GM12892 (cell line): ENCODE data around the gene CDC42BPB.
"Not testable (repeated sequence)": the region's sequence is repeated elsewhere in the genome, so short reads cannot be mapped to it uniquely, and the experiment has no call there.

Source experiments
- DNase-seq: peaks from one replicate; pipeline ENCODE4 v3.0.0; 2011; ENCODE audit not compliant: insufficient read length
- FAIRE-seq: peaks from 2 replicates; lab custom pipeline; 2011; peaks lifted over from hg19 to GRCh38; lab: Jason Lieb, UNC
- POLR2A ChIP-seq: IDR thresholded peaks from 2 replicates; pipeline ENCODE4 v1.6.1; 2011; ENCODE audit warnings: low read depth, low read length, control low read depth
- POLR2AphosphoS5 ChIP-seq: IDR thresholded peaks from 2 replicates; pipeline ENCODE4 v1.6.1; 2011; ENCODE audit warnings: low read depth, low read length, control low read depth
- TAF1 ChIP-seq: IDR thresholded peaks from 2 replicates; pipeline ENCODE4 v1.6.1; 2011; ENCODE audit warnings: low read depth, mild to moderate bottlenecking, control low read depth, low read length, borderline replicate concordance

The CDC42BPB gene

DNA sequence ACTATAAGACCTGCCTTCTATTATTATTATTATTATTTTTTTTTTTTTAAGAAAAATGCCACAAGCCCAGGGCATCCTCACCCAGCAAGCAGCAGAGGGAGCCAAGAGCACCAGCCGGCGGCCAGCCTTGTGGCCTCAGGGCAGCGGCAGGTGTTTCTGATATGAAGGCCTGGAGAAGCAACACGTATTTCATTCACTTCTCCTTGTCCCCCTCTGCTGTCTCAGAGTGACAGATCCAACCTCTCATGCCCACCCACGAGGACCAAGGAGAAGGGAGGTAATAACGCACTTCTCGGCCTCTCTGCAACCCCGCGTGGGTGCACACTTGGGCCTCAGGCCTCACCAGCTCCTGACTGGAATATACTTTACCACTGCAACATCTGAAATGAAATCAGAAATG lies 25.4 kb downstream of the CDC42BPB start:
- FAIRE-seq, result no peak
- no peak for TF ChIP-seq TAF1
- no peak for DNase-seq

DNA sequence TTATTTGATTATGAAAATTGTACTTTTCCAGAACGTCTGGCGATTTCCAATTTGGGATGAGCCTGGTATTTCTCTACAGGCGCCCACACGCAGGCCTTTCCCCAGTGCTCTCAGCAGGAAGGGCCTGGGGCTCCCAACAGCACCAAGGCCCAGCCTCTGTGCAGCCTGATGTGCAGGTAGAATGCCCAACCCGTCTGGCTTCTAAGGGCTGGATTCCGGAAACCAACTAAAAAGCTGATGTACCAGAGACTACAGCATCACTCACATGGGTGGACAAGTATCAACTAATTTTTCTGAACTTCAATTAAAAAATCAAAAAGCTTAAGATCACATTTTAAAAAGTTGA lies 25.8 kb downstream of the CDC42BPB start:
- FAIRE-seq (no peak), DNase-seq (no peak)
- TF ChIP-seq TAF1 (no peak), POLR2AphosphoS5 (no peak), POLR2A (no peak)

DNA sequence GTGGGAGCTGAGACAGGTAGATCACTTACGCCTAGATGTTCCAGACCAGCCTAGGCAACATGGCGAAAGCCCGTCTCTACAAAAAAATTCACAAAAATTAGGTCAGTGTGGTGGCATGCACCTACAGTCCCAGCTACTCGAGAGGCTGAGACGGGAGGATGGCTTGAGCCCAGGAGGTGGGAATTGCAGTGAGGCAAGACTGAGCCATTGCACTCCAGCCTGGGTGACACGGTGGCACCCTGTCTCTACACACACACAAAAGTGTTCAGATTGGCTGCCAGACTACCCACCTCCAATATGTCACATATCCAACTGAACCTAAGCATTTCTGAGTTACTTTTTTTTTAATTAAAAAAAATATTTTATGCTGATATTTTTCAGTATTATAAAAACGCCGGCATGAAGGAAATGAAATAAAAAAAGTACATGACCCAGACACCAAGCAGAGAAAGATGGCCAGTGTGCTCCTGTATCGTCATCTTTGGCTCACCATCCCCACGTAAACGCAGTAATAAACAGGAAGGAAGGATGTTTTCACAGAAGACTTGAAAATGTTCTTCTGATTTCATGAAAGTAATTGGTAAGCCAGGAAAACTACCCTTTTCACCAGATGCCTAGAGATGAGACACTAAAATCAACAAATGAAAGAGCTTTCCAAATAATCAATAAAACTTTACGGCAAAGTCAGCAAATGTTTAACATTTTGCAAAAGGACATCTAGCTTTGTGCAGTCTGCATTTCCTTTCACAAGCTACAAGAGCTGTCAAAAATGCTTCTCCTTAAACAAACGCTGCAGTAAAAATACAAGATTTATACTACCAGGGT lies 26.4 kb downstream of the CDC42BPB start:
- DNase-seq (no peak), FAIRE-seq (no peak)
- TF ChIP-seq TAF1, result no peak
- no peak for TF ChIP-seq POLR2A
- no peak for TF ChIP-seq POLR2AphosphoS5

DNA sequence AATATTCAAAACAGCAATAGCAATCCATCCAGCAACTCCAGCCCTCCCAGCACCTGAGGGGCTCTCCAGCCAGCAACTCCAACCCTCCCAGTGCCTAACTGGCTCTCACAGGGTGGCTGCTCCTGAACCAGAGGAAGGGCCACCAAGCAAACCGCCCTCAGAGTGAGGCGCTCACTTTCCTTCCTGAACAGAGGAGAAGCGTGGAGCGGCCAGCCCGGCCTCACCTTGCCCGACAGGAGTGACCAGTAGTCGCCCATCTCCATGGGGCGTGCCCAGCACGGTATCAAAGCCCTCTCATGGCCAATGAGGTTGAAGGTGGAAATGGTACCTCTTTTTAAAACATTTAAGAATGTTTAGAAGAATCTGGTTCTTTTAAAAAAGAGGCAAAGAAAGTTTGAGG lies 27.4 kb downstream of the CDC42BPB start:
- DNase-seq (no peak), FAIRE-seq (no peak)
- no peak for TF ChIP-seq TAF1
- no peak for TF ChIP-seq POLR2AphosphoS5
- TF ChIP-seq POLR2A, result no peak

DNA sequence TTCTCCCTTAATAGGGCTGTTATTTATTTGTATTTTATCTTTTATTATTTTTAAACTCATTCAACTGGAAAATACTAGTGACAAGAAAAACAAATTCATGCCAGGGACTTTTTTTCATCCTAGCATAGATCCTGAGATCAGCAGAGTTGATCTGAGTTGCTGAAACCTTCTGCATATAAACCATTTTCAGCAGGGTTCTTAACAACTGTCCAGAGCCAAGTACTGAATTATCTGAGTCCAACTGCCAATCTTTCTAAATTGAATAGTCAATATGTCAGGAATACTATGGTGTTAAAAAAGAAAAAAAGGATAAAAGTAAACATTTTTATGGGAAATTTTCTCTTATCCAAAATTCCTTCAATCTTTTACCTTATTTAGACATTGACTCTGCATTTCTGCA lies 28.6 kb downstream of the CDC42BPB start:
- FAIRE-seq (no peak), DNase-seq (no peak)
- TF ChIP-seq TAF1, result no peak
- no peak for TF ChIP-seq POLR2A
- no peak for TF ChIP-seq POLR2AphosphoS5

DNA sequence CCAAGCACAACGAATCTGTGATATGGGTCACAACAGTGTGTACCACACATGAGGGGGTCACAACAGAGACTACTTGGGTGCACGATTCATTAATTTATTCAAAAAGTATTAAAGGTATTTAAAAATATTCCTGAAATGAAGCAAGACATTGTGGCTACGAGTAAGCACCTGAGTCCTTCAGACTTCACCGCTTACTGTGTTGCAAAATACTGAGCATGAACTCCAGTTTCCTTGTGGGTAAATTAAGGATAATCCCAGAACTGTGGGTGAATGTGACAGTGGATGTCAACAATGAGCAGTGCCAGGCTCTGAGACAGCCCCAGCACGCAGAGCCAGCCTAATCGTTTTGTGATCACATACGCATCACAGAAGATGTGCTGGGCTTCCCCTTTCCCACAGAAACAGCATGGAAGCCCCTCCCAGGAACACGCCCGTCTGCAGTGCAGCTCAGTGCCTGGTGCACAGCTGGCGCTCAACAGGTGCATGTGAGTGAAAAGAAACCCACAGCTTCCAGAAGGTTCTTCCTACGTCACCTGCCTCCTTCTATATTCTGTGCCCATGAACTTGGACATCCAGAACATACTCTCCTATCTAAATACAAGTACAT lies 29.1 kb downstream of the CDC42BPB start:
- TF ChIP-seq TAF1, result no peak
- TF ChIP-seq POLR2AphosphoS5, result no peak
- TF ChIP-seq POLR2A, result no peak
- FAIRE-seq, result no peak
- DNase-seq, result no peak

DNA sequence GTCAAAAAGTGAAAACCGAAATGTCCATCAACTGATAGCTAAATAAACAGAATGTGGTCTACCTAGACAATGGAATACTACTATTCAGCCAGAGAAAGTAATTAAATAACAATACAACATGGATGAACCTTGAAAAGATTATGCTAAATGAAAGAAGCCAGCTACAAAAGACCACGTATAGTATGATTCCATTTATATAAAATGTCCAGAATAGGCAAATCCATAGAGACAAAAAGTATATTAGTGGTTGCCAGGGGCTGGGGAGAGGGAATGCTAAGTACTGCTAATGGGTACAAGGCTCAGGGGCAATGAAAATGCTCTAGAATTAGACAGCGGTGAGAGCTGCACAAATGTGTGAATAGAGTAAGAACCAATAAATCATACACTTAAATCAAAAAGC lies 29.9 kb downstream of the CDC42BPB start:
- no peak for TF ChIP-seq POLR2AphosphoS5
- no peak for TF ChIP-seq TAF1
- TF ChIP-seq POLR2A, result no peak

DNA sequence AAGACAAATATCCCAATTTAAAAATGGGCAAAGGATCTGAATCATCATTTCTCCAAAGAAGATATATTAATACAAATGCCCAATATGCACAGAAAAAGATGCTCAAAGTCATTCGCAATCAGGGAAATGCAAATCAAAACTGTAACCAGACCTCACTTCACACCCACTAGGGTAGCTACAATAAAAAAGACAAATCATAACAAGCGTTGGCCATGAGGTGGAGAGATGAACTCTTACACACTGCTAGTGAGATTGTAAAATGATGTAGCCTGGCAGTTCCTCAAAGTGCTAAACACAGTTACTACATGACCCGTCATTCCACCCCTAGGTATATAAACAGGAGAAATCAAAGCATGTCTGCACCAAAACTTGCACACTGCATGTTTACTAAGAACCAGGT lies 30.4 kb downstream of the CDC42BPB start:
- TF ChIP-seq TAF1 (no peak), POLR2AphosphoS5 (no peak), POLR2A (no peak)
- FAIRE-seq (no peak), DNase-seq (no peak)

More for the DNA sequence above, 29.9 kb downstream of the CDC42BPB start:
- DNase-seq (no peak), FAIRE-seq (no peak)

DNA sequence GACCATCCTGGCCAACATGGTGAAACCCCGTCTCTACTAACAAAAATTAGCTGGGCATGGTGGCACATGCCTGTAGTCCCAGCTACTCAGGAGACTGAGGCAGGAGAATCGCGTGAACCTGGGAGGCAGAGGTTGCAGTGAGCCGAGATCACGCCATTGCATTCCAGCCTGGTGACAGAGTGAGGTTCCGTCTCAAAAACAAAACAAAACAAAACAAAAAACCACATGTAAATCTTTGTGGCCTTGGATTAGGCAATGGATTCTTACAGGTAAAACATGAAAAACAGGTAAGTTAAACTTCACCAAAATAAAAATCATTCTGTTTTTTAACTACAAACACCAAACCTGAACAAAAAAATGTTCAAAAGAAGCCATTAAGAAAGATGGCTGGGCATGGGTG lies 31.2 kb downstream of the CDC42BPB start:
- FAIRE-seq, DNase-seq: not testable (repeated sequence)

DNA sequence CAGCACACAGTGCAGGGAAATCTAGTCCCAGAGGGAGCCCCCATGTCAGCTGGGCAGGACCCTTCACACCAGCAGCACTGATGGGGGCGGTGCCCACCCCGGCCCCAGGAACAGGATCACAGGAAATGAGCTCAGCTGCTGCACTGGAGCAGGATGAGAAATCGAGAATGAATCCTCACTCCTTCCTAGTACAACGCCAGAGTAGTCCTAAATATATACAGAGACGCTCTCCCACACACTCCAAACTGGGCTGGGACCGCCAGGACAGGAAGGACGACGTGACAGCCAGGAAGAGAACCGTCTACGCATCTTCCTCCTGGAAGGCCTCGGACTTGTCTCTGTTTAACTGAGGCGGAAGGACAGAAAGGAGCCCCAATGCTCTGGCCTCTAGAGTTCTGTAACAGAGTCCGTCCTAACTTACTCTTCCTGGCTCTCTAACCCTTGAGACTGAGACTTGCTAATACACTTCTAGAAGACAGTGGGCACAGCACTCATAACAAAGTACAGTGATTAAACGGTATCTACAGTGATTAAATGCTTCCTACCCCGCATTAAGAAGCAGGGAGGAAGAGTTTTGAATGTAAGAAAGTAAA lies 33.4 kb downstream of the CDC42BPB start:
- FAIRE-seq, result no peak
- no peak for TF ChIP-seq POLR2AphosphoS5
- no peak for TF ChIP-seq POLR2A
- no peak for TF ChIP-seq TAF1
- no peak for DNase-seq

DNA sequence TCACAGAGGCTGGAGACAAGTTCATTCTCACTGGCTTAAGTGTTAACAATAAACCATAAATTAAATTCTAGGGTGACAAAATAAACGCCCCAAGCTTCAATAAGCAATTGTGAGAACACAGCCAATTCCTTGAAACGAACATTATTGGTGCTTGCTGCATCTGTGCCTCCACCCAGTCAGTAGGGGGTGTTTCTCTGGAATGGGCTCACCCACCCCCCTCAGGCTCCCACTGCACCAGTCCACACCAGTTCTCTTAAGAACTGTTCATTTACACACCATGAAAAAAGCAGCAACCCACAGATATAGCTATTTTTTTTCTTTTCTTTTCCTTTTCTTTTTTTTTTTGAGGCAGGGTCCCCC lies 34.7 kb downstream of the CDC42BPB start:
- FAIRE-seq, result no peak
- no peak for DNase-seq
- TF ChIP-seq POLR2AphosphoS5 (no peak), POLR2A (no peak), TAF1 (no peak)
